Panc1 (cell line): Measurements from ENCODE around the gene HAUS8. TPM values are rescaled to one million over a fixed set of nuclear protein-coding genes. Genes with fewer than 3 reads are reported as not detected.

Experiments
- ATAC-seq: fragments of 200-7000 bp; cut with Tn5 transposase; 2 replicates; pipeline ENCODE4 v1.9.1; 2020; ENCODE audit warnings: mild to moderate bottlenecking, moderate library complexity
- BruUV-seq: library from RNA; stranded (reverse); fragments of 400-500 nt; replicated peaks from 2 replicates; lab custom pipeline; 2021; lab: Mats Ljungman, UMichigan
- CTCF ChIA-PET: fragments of 300-600 bp; sonication (Branson Sonifier 250); formaldehyde crosslinking; loops from one replicate; lab custom pipeline; 2022; ENCODE audit warnings: antibody characterized with exemption; lab: Charles Lee
- POLR2A ChIA-PET: fragments of 300-600 bp; sonication (Branson Sonifier 250); formaldehyde crosslinking; loops from one replicate; lab custom pipeline; 2022; ENCODE audit warnings: antibody characterized with exemption; lab: Charles Lee
- DNase-seq: peaks from one replicate; pipeline ENCODE4 v3.0.0-alpha.2; 2010; ENCODE audit warnings: low read depth, low spot score
- H3K27ac ChIP-seq: 2 replicates; pipeline ENCODE4 v1.5.1; 2011; ENCODE audit warnings: mild to moderate bottlenecking, low read length, inconsistent platforms
- H3K27me3 ChIP-seq: fragments of 200-500 bp; sonication (Bioruptor generic); 2 replicates; pipeline ENCODE4 v1.6.0; 2014; ENCODE audit warnings: low read length, inconsistent platforms; ENCODE audit not compliant: control insufficient read depth, insufficient read depth
- H3K36me3 ChIP-seq: fragments of 200-500 bp; sonication (Bioruptor generic); 2 replicates; pipeline ENCODE4 v1.5.1; 2014; ENCODE audit warnings: inconsistent platforms, mild to moderate bottlenecking, low read length, moderate library complexity; ENCODE audit not compliant: control insufficient read depth, insufficient read depth
- H3K4me1 ChIP-seq: 2 replicates; pipeline ENCODE4 v1.5.1; 2011; ENCODE audit warnings: inconsistent platforms, mild to moderate bottlenecking, low read length, moderate library complexity; ENCODE audit not compliant: control insufficient read depth, insufficient read depth
- H3K4me3 ChIP-seq, 2 experiments: 2 replicates each; pipeline ENCODE4 v1.5.1; 2011 to 2012; ENCODE audit warnings: low read depth in 2 of 2, low read length in 2 of 2, mild to moderate bottlenecking in 2 of 2, inconsistent platforms in 1 of 2, moderate library complexity in 1 of 2
- H3K9me3 ChIP-seq: fragments of 200-500 bp; sonication (Bioruptor generic); 2 replicates; pipeline ENCODE4 v1.5.1; 2014; ENCODE audit warnings: low read depth, mild to moderate bottlenecking, inconsistent platforms, low read length, moderate library complexity; ENCODE audit not compliant: control insufficient read depth, insufficient read depth
- POLR2AphosphoS5 ChIP-seq: IDR thresholded peaks from 2 replicates; pipeline ENCODE4 v1.6.1; 2012; ENCODE audit warnings: mild to moderate bottlenecking, low read depth, low read length, moderate library complexity
- REST ChIP-seq, 2 experiments: IDR thresholded peaks; 2 replicates each; pipeline ENCODE4 v1.6.1; 2011 to 2012; ENCODE audit warnings: low read depth in 2 of 2, control low read depth in 1 of 2, low read length in 1 of 2, mild to moderate bottlenecking in 1 of 2, moderate library complexity in 1 of 2; ENCODE audit not compliant: insufficient read depth in 1 of 2
- SIN3A ChIP-seq: IDR thresholded peaks from 2 replicates; pipeline ENCODE4 v1.6.1; 2012; ENCODE audit warnings: low read depth, mild to moderate bottlenecking, low read length, moderate library complexity, borderline replicate concordance; ENCODE audit not compliant: insufficient read depth
- TCF7L2 ChIP-seq: IDR thresholded peaks from 2 replicates; pipeline ENCODE4 v1.6.1; 2011; ENCODE audit warnings: mild to moderate bottlenecking, low read depth, low read length, inconsistent platforms
- in situ Hi-C: cut with HindIII; loops from 2 replicates; pipeline ENCODE4 v1.10.0; 2016; ENCODE audit warnings: low sequenced_read_pairs, low pct_unique_long_range_greater_than_20kb
- intact Hi-C: fragments of 100-400 bp; cut with micrococcal nuclease; formaldehyde crosslinking; loops from one replicate; pipeline ENCODE4 v1.10.0; 2022; ENCODE audit not compliant: unreplicated experiment
- total RNA-seq: library from RNA; stranded (reverse); gene quantifications from one replicate; pipeline ENCODE4 v1.2.1, GENCODE V29; 2021; ENCODE audit not compliant: unreplicated experiment
- TF ChIP-seq, protein P1 (sequence below): fragments of 450-650 bp; IDR thresholded peaks from 2 replicates; pipeline ENCODE4 v1.5.1; 2017; ENCODE audit warnings: mild to moderate bottlenecking

The HAUS8 gene
- total RNA-seq, 1 experiment from 2014 or later = 18.2 TPM

DNA sequence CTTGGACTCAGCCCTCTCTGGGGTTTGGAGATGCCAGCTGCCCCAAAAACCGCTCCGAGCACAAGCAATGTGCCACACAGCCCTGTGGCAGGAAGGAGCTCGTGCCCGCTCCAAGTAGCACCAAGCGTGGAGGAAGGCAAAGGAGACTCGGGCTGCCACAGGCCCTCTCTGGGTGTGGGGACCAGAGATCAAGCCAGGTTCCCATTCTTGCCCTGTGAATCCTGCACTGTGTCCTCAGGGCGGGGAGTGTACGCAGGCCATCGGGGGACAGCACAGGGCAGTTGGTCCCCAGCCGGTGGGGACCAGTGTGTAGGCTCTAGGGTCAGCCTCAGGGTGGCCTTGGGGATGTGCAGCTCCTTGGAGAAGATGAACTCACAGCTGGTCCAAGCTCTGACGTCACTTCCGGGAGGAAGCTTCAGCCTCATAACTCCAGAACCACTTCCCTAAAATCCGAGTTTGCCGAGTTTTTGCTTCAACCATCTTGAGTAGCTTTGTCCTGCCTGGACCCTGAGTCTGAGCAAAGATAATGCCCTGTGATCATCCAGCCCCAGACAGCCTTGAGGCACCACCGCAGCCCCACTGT lies 39.3 kb downstream of the HAUS8 start:
- no peak for DNase-seq
- in situ Hi-C loops (no loop called here), intact Hi-C loops (no loop called here)
- TF ChIP-seq TCF7L2 = no peak
- TF ChIP-seq, protein P1, sequence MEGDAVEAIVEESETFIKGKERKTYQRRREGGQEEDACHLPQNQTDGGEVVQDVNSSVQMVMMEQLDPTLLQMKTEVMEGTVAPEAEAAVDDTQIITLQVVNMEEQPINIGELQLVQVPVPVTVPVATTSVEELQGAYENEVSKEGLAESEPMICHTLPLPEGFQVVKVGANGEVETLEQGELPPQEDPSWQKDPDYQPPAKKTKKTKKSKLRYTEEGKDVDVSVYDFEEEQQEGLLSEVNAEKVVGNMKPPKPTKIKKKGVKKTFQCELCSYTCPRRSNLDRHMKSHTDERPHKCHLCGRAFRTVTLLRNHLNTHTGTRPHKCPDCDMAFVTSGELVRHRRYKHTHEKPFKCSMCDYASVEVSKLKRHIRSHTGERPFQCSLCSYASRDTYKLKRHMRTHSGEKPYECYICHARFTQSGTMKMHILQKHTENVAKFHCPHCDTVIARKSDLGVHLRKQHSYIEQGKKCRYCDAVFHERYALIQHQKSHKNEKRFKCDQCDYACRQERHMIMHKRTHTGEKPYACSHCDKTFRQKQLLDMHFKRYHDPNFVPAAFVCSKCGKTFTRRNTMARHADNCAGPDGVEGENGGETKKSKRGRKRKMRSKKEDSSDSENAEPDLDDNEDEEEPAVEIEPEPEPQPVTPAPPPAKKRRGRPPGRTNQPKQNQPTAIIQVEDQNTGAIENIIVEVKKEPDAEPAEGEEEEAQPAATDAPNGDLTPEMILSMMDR = no peak
- no peak for TF ChIP-seq SIN3A
- no peak for TF ChIP-seq POLR2AphosphoS5
- TF ChIP-seq REST (IDR thresholded peaks at IDR 0.05; ENCODE audit: insufficient read depth in 1 of 2, low read depth in 2 of 2, low read length in 1 of 2) = no peak
- CTCF ChIA-PET = no interaction called here
- H3K36me3 ChIP-seq = no peaks in the 10 kb centered on the region
- POLR2A ChIA-PET = no interaction called here
- H3K4me1 ChIP-seq = no peaks in the 10 kb centered on the region
- H3K4me3 ChIP-seq = no peak overlapping the region
- ATAC-seq = peak; percentile 46; the same call in 1 of the 2 replicates
- no peak overlapping the region for H3K27ac ChIP-seq
- no peaks in the 10 kb centered on the region for H3K9me3 ChIP-seq
- no peaks in the 10 kb centered on the region for H3K27me3 ChIP-seq
- no TSS peak for BruUV-seq

DNA sequence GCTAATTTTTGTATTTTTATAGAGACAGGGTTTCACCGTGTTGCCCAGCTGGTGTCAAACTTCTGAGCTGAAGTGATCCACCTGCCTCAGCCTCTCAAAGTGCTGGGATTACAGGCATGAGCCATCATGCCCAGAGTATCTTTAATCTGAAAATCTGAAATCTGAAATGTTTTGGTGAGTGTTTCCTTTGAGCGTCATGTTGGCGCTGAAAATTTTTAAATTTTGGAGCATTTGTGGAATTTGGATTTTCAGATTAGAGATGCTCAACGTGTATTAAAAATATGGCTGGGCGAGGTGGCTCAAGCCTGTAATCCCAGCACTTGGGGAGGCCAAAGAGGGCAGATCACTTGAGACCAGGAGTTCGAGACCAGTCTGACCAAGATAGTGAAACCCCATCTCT lies 43.5 kb downstream of the HAUS8 start:
- in situ Hi-C loops (no loop called here), intact Hi-C loops (no loop called here)
- DNase-seq (no peak), ATAC-seq (no peak)
- TF ChIP-seq REST (IDR thresholded peaks at IDR 0.05; ENCODE audit: insufficient read depth in 1 of 2, low read depth in 2 of 2, low read length in 1 of 2) (no peak), TCF7L2 (no peak), POLR2AphosphoS5 (no peak), SIN3A (no peak)
- TF ChIP-seq, protein P1 = no peak
- Histone ChIP-seq H3K27me3 (no peaks in the 10 kb centered on the region), H3K4me1 (no peaks in the 10 kb centered on the region), H3K27ac (no peak overlapping the region), H3K9me3 (no peaks in the 10 kb centered on the region), H3K4me3 (no peak overlapping the region), H3K36me3 (no peaks in the 10 kb centered on the region)
- CTCF ChIA-PET = no interaction called here
- no TSS peak for BruUV-seq
- POLR2A ChIA-PET = no interaction called here
